ENCODE measurements around the gene OR8B12. TPM values are rescaled to one million over a fixed set of nuclear protein-coding genes. Genes with fewer than 3 reads are reported as not detected.

The OR8B12 gene
- total and polyA plus RNA-seq, 2 of the 4 experiments (the other 2 are of a cell fraction): not detected

DNA sequence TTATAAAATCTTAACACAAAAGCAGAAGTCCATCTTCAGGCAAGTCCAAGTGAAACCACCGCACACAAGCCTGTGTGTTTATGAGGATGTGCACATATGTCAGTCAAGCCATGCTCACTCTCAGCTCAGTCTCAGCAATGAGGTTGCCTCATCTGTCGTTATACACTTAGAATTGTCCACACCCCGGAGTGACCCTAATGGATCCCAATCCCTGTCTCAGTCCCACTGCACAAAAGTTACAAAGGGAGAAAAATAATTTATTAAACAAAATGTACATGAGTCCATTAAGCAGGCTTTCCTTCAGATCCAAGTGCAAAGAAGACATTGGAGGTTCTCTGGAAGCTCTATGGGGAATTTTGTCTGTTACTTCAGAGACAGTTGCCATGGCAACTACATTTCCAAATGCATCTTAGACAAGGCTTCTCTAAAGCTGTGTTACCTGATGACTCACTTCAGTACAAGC, 24.4 kb downstream of the OR8B12 start:
- H3K4ac ChIP-seq (ENCODE audit: low read depth, low read length): no peak overlapping the region
- H2BK20ac ChIP-seq (ENCODE audit: low read depth, low read length): no peak overlapping the region
- no peak overlapping the region for H3K56ac ChIP-seq (ENCODE audit: extremely low read depth, insufficient read depth, low read length)
- no peak overlapping the region for H3K4me2 ChIP-seq (ENCODE audit: low read depth, low read length)
- in situ Hi-C loops (cut with MboI; ENCODE audit: low sequenced_read_pairs) (no loop called here), intact Hi-C loops (cut with micrococcal nuclease) (no loop called here), dilution Hi-C loops (cut with HindIII; ENCODE audit: low sequenced_read_pairs, unreplicated experiment) (no loop called here)
- no peak overlapping the region for H4K8ac ChIP-seq (ENCODE audit: low read depth in 2 of 2, low read length in 2 of 2)
- no peak overlapping the region for H2BK120ac ChIP-seq (ENCODE audit: low read depth, low read length)
- H3K14ac ChIP-seq (replicated peaks; ENCODE audit: low read depth, low read length): no peak overlapping the region
- no peak overlapping the region for H4K5ac ChIP-seq (ENCODE audit: low read depth, low read length)
- no peaks in the 10 kb centered on the region for H3K79me1 ChIP-seq (ENCODE audit: low read depth in 1 of 2, low read length in 2 of 2)
- DNase-seq: peak; percentile 7
- WGBS, 2 experiments (ENCODE audit: extremely low coverage in 2 of 2, insufficient read length in 1 of 2): no CpG with 5 or more reads among the region's 3 CpGs
- no peak overlapping the region for H3K4me3 ChIP-seq (ENCODE audit: insufficient read depth, low read depth, low read length)
- BruUV-seq (replicated peaks): no TSS peak
- H3K27me3 ChIP-seq (ENCODE audit: control insufficient read depth, insufficient read depth, low read length): peaks cover 20% of the 10 kb centered on the region
- no peak overlapping the region for H2BK5ac ChIP-seq (ENCODE audit: low read depth, low read length, poor library complexity, severe bottlenecking)
- no peaks in the 10 kb centered on the region for H4K20me1 ChIP-seq (ENCODE audit: insufficient read depth, low read length)
- TF ChIP-seq CHD1 (IDR thresholded peaks at IDR 0.05; ENCODE audit: low read depth, low read length) (no peak), POLR2A (IDR thresholded peaks at IDR 0.05; ENCODE audit: low read depth, low read length) (no peak), MAFK (IDR thresholded peaks at IDR 0.05; ENCODE audit: low read depth, low read length) (no peak), CEBPB (IDR thresholded peaks at IDR 0.05; ENCODE audit: low read depth, low read length) (no peak), BHLHE40 (IDR thresholded peaks at IDR 0.05; ENCODE audit: low read depth, low read length) (no peak), SMC3 (IDR thresholded peaks at IDR 0.05; ENCODE audit: low read depth, low read length) (no peak), RFX5 (IDR thresholded peaks at IDR 0.05; ENCODE audit: low read depth, low read length) (no peak), MAZ (IDR thresholded peaks at IDR 0.05; ENCODE audit: borderline replicate concordance, low read depth, low read length) (no peak), RAD21 (IDR thresholded peaks at IDR 0.05; ENCODE audit: low read length) (no peak), NFE2L2 (IDR thresholded peaks at IDR 0.05; ENCODE audit: low read depth, low read length) (no peak), FOS (IDR thresholded peaks at IDR 0.05; ENCODE audit: low read depth, low read length) (no peak), RCOR1 (IDR thresholded peaks at IDR 0.05; ENCODE audit: insufficient replicate concordance, low read length) (no peak)
- TF ChIP-seq, protein P1, sequence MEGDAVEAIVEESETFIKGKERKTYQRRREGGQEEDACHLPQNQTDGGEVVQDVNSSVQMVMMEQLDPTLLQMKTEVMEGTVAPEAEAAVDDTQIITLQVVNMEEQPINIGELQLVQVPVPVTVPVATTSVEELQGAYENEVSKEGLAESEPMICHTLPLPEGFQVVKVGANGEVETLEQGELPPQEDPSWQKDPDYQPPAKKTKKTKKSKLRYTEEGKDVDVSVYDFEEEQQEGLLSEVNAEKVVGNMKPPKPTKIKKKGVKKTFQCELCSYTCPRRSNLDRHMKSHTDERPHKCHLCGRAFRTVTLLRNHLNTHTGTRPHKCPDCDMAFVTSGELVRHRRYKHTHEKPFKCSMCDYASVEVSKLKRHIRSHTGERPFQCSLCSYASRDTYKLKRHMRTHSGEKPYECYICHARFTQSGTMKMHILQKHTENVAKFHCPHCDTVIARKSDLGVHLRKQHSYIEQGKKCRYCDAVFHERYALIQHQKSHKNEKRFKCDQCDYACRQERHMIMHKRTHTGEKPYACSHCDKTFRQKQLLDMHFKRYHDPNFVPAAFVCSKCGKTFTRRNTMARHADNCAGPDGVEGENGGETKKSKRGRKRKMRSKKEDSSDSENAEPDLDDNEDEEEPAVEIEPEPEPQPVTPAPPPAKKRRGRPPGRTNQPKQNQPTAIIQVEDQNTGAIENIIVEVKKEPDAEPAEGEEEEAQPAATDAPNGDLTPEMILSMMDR (conservative IDR thresholded peaks at IDR 0.05; ENCODE audit: low read depth, low read length): no peak
- TF ChIP-seq, protein P2, sequence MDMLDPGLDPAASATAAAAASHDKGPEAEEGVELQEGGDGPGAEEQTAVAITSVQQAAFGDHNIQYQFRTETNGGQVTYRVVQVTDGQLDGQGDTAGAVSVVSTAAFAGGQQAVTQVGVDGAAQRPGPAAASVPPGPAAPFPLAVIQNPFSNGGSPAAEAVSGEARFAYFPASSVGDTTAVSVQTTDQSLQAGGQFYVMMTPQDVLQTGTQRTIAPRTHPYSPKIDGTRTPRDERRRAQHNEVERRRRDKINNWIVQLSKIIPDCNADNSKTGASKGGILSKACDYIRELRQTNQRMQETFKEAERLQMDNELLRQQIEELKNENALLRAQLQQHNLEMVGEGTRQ (IDR thresholded peaks at IDR 0.05; ENCODE audit: low read depth, low read length): no peak
- H3K9ac ChIP-seq (ENCODE audit: low read depth, low read length): no peak overlapping the region
- no peak overlapping the region for H3K23ac ChIP-seq (ENCODE audit: low read depth, low read length)
- no peak overlapping the region for H2AK5ac ChIP-seq (ENCODE audit: low read depth, low read length)
- no peak overlapping the region for H2BK15ac ChIP-seq (ENCODE audit: low read depth, low read length)
- no peak for ATAC-seq (ENCODE audit: low read depth)
- H3K18ac ChIP-seq (ENCODE audit: low read depth, low read length): no peak overlapping the region
- H3K4me1 ChIP-seq (ENCODE audit: control insufficient read depth, insufficient read depth, low read length): no peaks in the 10 kb centered on the region
- CTCF ChIA-PET: no interaction called here
- H3K9me1 ChIP-seq (ENCODE audit: insufficient read depth, low read length): no peaks in the 10 kb centered on the region
- no peak overlapping the region for H4K91ac ChIP-seq (ENCODE audit: insufficient read depth, low read depth, low read length)
- POLR2A ChIA-PET (ENCODE audit: unreplicated experiment): no interaction called here
- H2AFZ ChIP-seq (replicated peaks; ENCODE audit: low read length, poor library complexity): no peak overlapping the region
- no peak overlapping the region for H3K27ac ChIP-seq (ENCODE audit: insufficient read depth, low read length)
- no peak overlapping the region for H2AK9ac ChIP-seq (replicated peaks; ENCODE audit: low read depth, low read length, poor library complexity)
- no peaks in the 10 kb centered on the region for H3K36me3 ChIP-seq (ENCODE audit: control insufficient read depth, insufficient read depth, low read length)
- H3K9me3 ChIP-seq (ENCODE audit: control insufficient read depth, insufficient read depth, low read length): no peaks in the 10 kb centered on the region
